SU-DHL-6 (cell line): ENCODE measurements around the gene CELSR1.

Source experiments
- H2AFZ ChIP-seq: fragments of 200-600 bp; sonication (generic); 2 replicates; pipeline ENCODE4 v1.6.1; 2014; ENCODE audit warnings: low read depth, mild to moderate bottlenecking, moderate library complexity, mixed read lengths, antibody characterized with exemption, low read length; ENCODE audit not compliant: severe bottlenecking
- H3F3A ChIP-seq: fragments of 200-600 bp; shearing (Covaris generic); 2 replicates; pipeline ENCODE4 v1.6.0; 2016; ENCODE audit warnings: antibody characterized with exemption, mild to moderate bottlenecking; ENCODE audit not compliant: insufficient read depth
- H3K27ac ChIP-seq: fragments of 200-600 bp; sonication (generic); 2 replicates; pipeline ENCODE4 v1.5.1; 2016; ENCODE audit warnings: low read depth, mild to moderate bottlenecking, low read length, moderate library complexity, mixed read lengths
- H3K27me3 ChIP-seq: fragments of 200-600 bp; sonication (generic), shearing (Covaris generic); 2 replicates; pipeline ENCODE4 v1.6.0; 2014; ENCODE audit warnings: mild to moderate bottlenecking, low read length
- H3K36me3 ChIP-seq: fragments of 200-600 bp; sonication (generic); 2 replicates; pipeline ENCODE4 v1.6.1; 2014; ENCODE audit warnings: mild to moderate bottlenecking, low read length, mixed read lengths
- H3K4me2 ChIP-seq: fragments of 300-600, 200-600 bp; shearing (Covaris generic), sonication (generic); 2 replicates; pipeline ENCODE4 v1.6.0; 2014; ENCODE audit warnings: low read length, low read depth, mild to moderate bottlenecking; ENCODE audit not compliant: poor library complexity, severe bottlenecking
- H3K4me3 ChIP-seq: fragments of 200-600 bp; sonication (generic); 2 replicates; pipeline ENCODE4 v1.5.1; 2014; ENCODE audit warnings: antibody characterized with exemption, low read length, mild to moderate bottlenecking, mixed read lengths; ENCODE audit not compliant: insufficient read depth, poor library complexity, severe bottlenecking
- H3K79me2 ChIP-seq: fragments of 200-600 bp; sonication (generic); 2 replicates; pipeline ENCODE4 v1.6.1; 2014; ENCODE audit warnings: mild to moderate bottlenecking, low read length, moderate library complexity; ENCODE audit not compliant: insufficient read depth
- H3K9ac ChIP-seq: fragments of 200-600 bp; sonication (generic); 2 replicates; pipeline ENCODE4 v1.7.0; 2014; ENCODE audit warnings: mild to moderate bottlenecking, low read length
- H3K9me2 ChIP-seq: fragments of 200-600 bp; sonication (generic); replicated peaks from 2 replicates; pipeline ENCODE4 v1.6.1; 2014; ENCODE audit warnings: low read length; ENCODE audit not compliant: insufficient read depth
- H3K9me3 ChIP-seq: fragments of 200-600 bp; sonication (generic); 2 replicates; pipeline ENCODE4 v1.6.1; 2014; ENCODE audit warnings: low read length, mixed read lengths; ENCODE audit not compliant: insufficient read depth
- H4K20me1 ChIP-seq: fragments of 200-600 bp; sonication (generic); 2 replicates; pipeline ENCODE4 v1.6.1; 2014; ENCODE audit warnings: low read depth, mild to moderate bottlenecking, antibody characterized with exemption, low read length, moderate library complexity, mixed read lengths
- EZH2phosphoT487 ChIP-seq: fragments of 200-600 bp; sonication (generic), shearing (Covaris generic); conservative IDR thresholded peaks from 2 replicates; pipeline ENCODE4 v1.6.1; 2018; ENCODE audit warnings: mild to moderate bottlenecking, antibody characterized with exemption, low read length, moderate library complexity, mixed read lengths
- TF ChIP-seq, protein P1 (sequence below): fragments of 200-600 bp; sonication (generic); IDR thresholded peaks from one replicate; pipeline ENCODE4 v1.5.1; 2017; ENCODE audit warnings: antibody characterized with exemption, mild to moderate bottlenecking, low read length, moderate library complexity; ENCODE audit not compliant: insufficient read depth, poor library complexity, severe bottlenecking

Gene CELSR1

DNA sequence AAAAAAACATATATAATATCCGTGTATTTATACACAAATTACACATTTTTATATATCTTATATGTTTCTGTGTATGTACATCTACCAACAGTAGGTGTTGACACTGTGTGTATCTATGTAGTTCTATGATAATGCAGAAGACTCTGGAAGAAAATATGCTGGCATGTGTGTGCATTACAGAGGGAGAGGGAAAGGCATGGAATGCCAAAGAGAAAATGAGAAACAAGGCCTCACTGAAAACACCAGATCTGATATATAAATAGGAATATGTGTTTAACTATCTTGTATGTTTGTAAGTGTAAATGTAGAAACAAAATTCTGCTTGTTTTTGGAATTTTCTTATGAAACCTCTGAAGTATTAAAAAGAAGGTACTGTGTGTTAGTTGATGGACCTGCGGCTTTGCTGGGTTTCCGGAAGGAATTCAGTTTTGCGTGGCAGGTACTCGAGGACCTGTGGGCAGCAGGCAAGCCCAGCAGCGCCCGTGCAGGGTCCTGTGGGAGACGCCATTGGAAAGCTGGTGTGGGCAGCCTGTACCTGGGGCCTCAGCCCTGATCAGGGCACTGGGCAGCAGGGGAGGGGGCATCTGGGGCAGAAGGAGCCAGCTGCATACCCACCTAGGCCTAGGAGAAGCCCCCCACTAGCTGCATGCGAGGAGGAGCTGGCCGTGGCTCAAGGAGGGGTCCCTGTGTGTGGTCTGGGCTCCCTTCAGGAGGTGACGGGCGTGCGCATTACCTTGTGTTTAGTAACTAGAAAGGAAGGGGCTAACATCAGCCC is 209.5 kb downstream of the CELSR1 start:
- Histone ChIP-seq H3K27ac (no peak overlapping the region), H3K4me2 (no peak overlapping the region), H3K4me3 (no peak overlapping the region), H4K20me1 (no peaks in the 10 kb centered on the region), H2AFZ (no peak overlapping the region), H3K9me3 (no peaks in the 10 kb centered on the region), H3K36me3 (peaks cover 12% of the 10 kb centered on the region; the same call in 1 of the 2 replicates), H3K9me2 (no peaks in the 10 kb centered on the region), H3F3A (no peaks in the 10 kb centered on the region), H3K79me2 (no peaks in the 10 kb centered on the region), H3K27me3 (no peaks in the 10 kb centered on the region), H3K9ac (no peak overlapping the region)
- TF ChIP-seq, protein P1, sequence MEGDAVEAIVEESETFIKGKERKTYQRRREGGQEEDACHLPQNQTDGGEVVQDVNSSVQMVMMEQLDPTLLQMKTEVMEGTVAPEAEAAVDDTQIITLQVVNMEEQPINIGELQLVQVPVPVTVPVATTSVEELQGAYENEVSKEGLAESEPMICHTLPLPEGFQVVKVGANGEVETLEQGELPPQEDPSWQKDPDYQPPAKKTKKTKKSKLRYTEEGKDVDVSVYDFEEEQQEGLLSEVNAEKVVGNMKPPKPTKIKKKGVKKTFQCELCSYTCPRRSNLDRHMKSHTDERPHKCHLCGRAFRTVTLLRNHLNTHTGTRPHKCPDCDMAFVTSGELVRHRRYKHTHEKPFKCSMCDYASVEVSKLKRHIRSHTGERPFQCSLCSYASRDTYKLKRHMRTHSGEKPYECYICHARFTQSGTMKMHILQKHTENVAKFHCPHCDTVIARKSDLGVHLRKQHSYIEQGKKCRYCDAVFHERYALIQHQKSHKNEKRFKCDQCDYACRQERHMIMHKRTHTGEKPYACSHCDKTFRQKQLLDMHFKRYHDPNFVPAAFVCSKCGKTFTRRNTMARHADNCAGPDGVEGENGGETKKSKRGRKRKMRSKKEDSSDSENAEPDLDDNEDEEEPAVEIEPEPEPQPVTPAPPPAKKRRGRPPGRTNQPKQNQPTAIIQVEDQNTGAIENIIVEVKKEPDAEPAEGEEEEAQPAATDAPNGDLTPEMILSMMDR: no peak
- TF ChIP-seq EZH2phosphoT487: no peak

- H3K36me3 ChIP-seq: peaks cover 12% of the 10 kb centered on the region; the same call in 1 of the 2 replicates
- H2AFZ ChIP-seq: no peak overlapping the region
- H3K9ac ChIP-seq: no peak overlapping the region
- H3K9me2 ChIP-seq: no peaks in the 10 kb centered on the region
- TF ChIP-seq EZH2phosphoT487: no peak
- TF ChIP-seq, protein P1: no peak
- H3K27me3 ChIP-seq: no peaks in the 10 kb centered on the region
- H3K4me2 ChIP-seq: no peak overlapping the region
- H3F3A ChIP-seq: no peaks in the 10 kb centered on the region
- H4K20me1 ChIP-seq: no peaks in the 10 kb centered on the region
- no peaks in the 10 kb centered on the region for H3K9me3 ChIP-seq
- H3K79me2 ChIP-seq: peaks cover 5% of the 10 kb centered on the region; the same call in 1 of the 2 replicates
- H3K27ac ChIP-seq: no peak overlapping the region
- no peak overlapping the region for H3K4me3 ChIP-seq
Observed at GRCh38 chr22:46326066-46326680, 211.2 kb downstream of the CELSR1 start.

DNA sequence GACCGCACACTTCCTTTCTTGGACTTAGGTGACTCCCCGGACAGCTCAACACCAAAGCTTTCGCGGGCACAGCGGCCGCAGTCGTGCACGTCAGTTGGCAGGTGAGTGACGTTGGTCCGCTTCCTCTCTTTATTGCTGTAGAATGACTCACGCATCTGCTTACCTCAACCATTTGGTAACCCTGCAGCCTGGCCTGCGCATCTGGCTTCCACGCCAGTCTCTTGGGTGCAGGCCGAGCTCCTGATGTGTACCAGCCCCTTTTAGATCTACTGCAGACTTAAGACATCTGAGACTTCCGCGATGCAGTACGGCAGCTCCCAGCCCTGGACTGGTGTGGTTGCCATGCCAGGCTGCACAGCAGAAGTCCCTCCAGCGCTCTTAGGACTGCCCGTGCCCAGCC is 214.3 kb downstream of the CELSR1 start:
- H3F3A ChIP-seq: no peaks in the 10 kb centered on the region
- H2AFZ ChIP-seq: no peak overlapping the region
- peaks cover 12% of the 10 kb centered on the region; the same call in 1 of the 2 replicates for H3K36me3 ChIP-seq
- H3K4me3 ChIP-seq: no peak overlapping the region
- no peak overlapping the region for H3K4me2 ChIP-seq
- no peak overlapping the region for H3K9ac ChIP-seq
- peaks cover 4% of the 10 kb centered on the region; the same call in 1 of the 2 replicates for H4K20me1 ChIP-seq
- H3K27ac ChIP-seq: no peak overlapping the region
- no peaks in the 10 kb centered on the region for H3K27me3 ChIP-seq
- no peak for TF ChIP-seq EZH2phosphoT487
- TF ChIP-seq, protein P1: no peak
- H3K9me3 ChIP-seq: no peaks in the 10 kb centered on the region
- H3K9me2 ChIP-seq: no peaks in the 10 kb centered on the region
- peaks cover 20% of the 10 kb centered on the region; the same call in 1 of the 2 replicates for H3K79me2 ChIP-seq
